Kidney epithelial cell (primary cell): ENCODE data around the gene FAM240A. TPM values are rescaled to one million over a fixed set of nuclear protein-coding genes. Genes with fewer than 3 reads are reported as not detected.

Source experiments
- DNase-seq: peaks from one replicate; pipeline ENCODE4 v3.0.0-alpha.2; 2010; ENCODE audit warnings: low read depth
- H3K27me3 ChIP-seq: 2 replicates; pipeline ENCODE4 v1.6.0; 2011; ENCODE audit warnings: low read length; ENCODE audit not compliant: control insufficient read depth, insufficient read depth
- H3K36me3 ChIP-seq: 2 replicates; pipeline ENCODE4 v1.5.1; 2011; ENCODE audit warnings: low read length; ENCODE audit not compliant: control insufficient read depth, insufficient read depth
- H3K4me3 ChIP-seq: 2 replicates; pipeline ENCODE4 v1.5.1; 2011; ENCODE audit warnings: low read depth, mild to moderate bottlenecking, control low read depth, low read length
- CTCF ChIP-seq: IDR thresholded peaks from 2 replicates; pipeline ENCODE4 v1.5.1; 2011; ENCODE audit warnings: mild to moderate bottlenecking, moderate library complexity, low read length, control low read depth, inconsistent platforms; ENCODE audit not compliant: insufficient read depth, poor library complexity, severe bottlenecking
- total RNA-seq: library from RNA; depleted of rRNA; stranded (reverse); fragments of >200 nt; gene quantifications from 2 replicates; pipeline ENCODE4 v1.2.3, GENCODE V29; 2015

The FAM240A gene
- total RNA-seq, 1 donor from 2014 or later = not detected

- no peak for TF ChIP-seq CTCF
- Histone ChIP-seq H3K4me3 (no peak overlapping the region), H3K27me3 (no peaks in the 10 kb centered on the region), H3K36me3 (no peaks in the 10 kb centered on the region)
- DNase-seq = no peak
Measured at GRCh38 chr3:46648096-46648495, 35.8 kb downstream of the FAM240A start.

DNA sequence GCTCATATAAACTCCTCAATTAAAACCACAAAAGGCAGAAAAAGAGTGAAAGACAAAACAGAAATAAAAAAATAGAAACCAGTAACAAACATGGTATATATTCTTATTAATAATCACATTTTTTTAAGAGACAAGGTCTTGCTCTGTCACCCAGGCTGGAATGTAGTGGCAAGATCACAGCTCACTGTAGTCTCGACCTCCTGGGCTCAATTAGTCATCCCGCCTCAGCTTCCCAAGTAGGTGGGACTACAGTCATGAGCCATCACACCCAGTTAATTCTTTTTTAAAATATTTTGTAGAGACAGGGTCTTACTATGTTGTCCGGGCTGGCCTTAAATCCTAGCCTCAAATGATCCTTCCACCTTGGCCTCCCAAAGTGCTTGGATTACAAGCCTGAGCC lies 37.1 kb downstream of the FAM240A start:
- no peak overlapping the region for H3K4me3 ChIP-seq
- no peak for DNase-seq
- TF ChIP-seq CTCF = no peak
- H3K36me3 ChIP-seq = no peaks in the 10 kb centered on the region
- no peaks in the 10 kb centered on the region for H3K27me3 ChIP-seq

DNA sequence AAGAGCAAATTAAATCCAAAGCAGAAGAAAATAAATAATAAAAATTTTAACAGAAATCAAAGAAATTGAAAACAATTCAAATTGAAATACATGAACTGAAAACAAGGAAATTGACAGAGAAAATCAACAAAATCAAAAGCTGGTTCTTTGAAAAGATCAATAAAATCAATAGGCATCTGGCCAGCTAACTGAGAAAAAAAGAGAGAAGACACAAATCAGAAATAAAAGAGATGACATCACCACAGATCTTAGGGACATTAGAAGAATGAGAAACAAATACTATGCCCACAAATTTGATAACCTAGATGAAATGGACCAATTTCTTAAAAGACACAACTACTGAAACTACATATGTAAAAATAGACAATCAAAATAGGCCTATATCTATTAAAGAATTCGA lies 38.8 kb downstream of the FAM240A start:
- no peak overlapping the region for H3K4me3 ChIP-seq
- no peak for DNase-seq
- H3K36me3 ChIP-seq = no peaks in the 10 kb centered on the region
- TF ChIP-seq CTCF = no peak
- no peaks in the 10 kb centered on the region for H3K27me3 ChIP-seq

- H3K4me3 ChIP-seq = no peak overlapping the region
- no peak for DNase-seq
- no peak for TF ChIP-seq CTCF
- H3K27me3 ChIP-seq = no peaks in the 10 kb centered on the region
- H3K36me3 ChIP-seq = no peaks in the 10 kb centered on the region
Measured at GRCh38 chr3:46655271-46655670, 42.9 kb downstream of the FAM240A start.

DNA sequence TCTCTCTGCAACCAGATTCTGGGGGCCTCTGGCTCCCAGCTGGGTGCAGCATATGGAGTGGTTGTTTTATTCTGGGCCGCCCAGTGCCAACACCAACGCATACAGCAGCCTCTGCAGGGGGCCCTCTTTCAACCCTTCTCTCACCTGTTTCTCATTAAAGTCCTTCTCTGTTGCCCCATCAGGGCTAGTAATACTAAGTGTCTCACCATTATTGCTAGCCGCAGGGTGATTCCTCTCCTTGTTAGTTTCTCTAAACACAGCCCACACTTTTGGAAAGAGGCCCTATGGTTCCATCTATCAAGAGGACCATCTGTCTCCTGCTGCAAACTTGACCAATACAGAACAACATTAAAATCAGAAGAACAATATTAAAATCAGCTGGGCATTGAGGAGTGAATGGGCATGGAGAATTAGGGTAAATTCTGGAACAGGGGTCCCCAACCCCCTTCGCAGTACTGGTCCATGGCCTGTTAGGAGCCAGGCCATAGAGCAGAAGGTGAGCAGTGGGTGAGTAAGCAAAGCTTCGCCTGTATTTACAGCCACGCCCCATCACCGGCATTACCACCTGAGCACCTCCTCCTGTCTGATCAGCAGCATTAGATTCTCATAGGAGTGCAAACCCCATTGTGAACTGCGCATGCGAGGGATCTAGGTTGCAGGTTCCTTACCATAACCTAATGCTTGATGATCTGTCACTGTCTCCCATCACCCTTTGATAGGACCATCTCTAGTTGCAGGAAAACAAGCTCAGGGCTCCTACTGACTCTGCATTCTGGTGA lies 44.6 kb downstream of the FAM240A start:
- Histone ChIP-seq H3K27me3 (no peaks in the 10 kb centered on the region), H3K36me3 (no peaks in the 10 kb centered on the region), H3K4me3 (no peak overlapping the region)
- no peak for DNase-seq
- TF ChIP-seq CTCF = no peak

DNA sequence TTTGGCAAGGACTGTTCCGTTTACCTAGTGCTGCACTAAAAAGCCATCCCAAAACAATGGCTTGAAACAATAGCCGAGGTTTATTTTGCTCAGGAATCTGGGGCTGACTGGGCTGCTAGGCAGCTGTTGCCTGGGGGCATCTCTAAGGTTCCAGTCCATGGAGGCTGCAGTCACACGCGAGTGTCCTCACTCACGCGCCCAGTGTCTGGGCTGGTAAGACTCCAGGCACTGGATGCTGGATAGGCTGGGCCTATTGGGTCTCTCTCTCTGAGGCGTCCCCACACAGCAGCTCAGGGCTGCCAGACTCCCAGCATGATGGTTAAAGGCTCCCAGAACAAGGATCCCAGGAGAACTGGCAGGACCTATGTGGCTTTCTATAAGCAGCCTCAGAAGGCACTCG lies 47.0 kb downstream of the FAM240A start:
- no peaks in the 10 kb centered on the region for H3K36me3 ChIP-seq
- H3K4me3 ChIP-seq = no peak overlapping the region
- TF ChIP-seq CTCF = no peak
- no peak for DNase-seq
- H3K27me3 ChIP-seq = peaks cover 9% of the 10 kb centered on the region
